ENCODE data around the gene KCNC3. TPM values are rescaled to one million over a fixed set of nuclear protein-coding genes. Genes with fewer than 3 reads are reported as not detected.

Gene KCNC3
- total RNA-seq, 1 donor from 2014 or later = 12.8 TPM

- Histone ChIP-seq H3K27me3 (no peaks in the 10 kb centered on the region), H3K27ac (no peak overlapping the region), H3K36me3 (peaks cover 12% of the 10 kb centered on the region), H3K9me3 (no peaks in the 10 kb centered on the region), H3K4me3 (no peak overlapping the region), H3K4me1 (no peaks in the 10 kb centered on the region)
- TF ChIP-seq CTCF (IDR thresholded peaks at IDR 0.05) = no peak
- ATAC-seq = no peak
- intact Hi-C loops (cut with DNase I) = no loop called here
- DNase-seq = no peak
These were observed 53.4 kb downstream of the KCNC3 start for GRCh38 chr19:50275577-50276368.

DNA sequence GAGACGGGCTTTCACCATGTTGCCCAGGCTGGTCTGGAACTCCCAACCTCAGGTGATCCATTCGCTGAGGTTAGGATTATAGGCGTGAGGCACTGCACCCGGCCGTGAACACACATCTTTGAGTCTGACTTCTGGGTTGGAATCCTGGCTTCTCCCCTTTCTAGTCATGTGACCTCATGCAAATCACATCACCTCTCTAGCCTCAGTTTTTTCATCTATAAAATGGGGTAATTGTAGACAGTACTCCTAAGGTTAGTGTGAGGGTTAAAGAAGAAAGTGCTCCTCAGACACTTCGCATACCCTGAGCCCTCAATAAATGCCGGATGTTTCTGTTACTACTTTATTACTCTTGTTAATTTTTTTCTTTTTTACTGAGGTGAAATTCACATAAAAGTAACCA, 55.4 kb downstream of the KCNC3 start:
- no peak overlapping the region for H3K4me3 ChIP-seq

GRCh38 chr19:50272263-50272897, 56.8 kb downstream of the KCNC3 start:
- ATAC-seq (no peak), DNase-seq (no peak)
- intact Hi-C loops (cut with DNase I) = no loop called here
- H3K4me1 ChIP-seq = no peaks in the 10 kb centered on the region
- H3K36me3 ChIP-seq = peaks cover 18% of the 10 kb centered on the region
- no peaks in the 10 kb centered on the region for H3K27me3 ChIP-seq
- H3K27ac ChIP-seq = no peak overlapping the region
- H3K4me3 ChIP-seq = no peak overlapping the region
- TF ChIP-seq CTCF (IDR thresholded peaks at IDR 0.05) = no peak
- no peaks in the 10 kb centered on the region for H3K9me3 ChIP-seq

More for the DNA sequence above, 55.4 kb downstream of the KCNC3 start:
- no peaks in the 10 kb centered on the region for H3K27me3 ChIP-seq
- H3K27ac ChIP-seq = no peak overlapping the region
- no peak for DNase-seq
- no peaks in the 10 kb centered on the region for H3K9me3 ChIP-seq
- H3K36me3 ChIP-seq = peaks cover 12% of the 10 kb centered on the region
- intact Hi-C loops (cut with DNase I) = no loop called here
- no peaks in the 10 kb centered on the region for H3K4me1 ChIP-seq
- ATAC-seq = no peak
- no peak for TF ChIP-seq CTCF (IDR thresholded peaks at IDR 0.05)

DNA sequence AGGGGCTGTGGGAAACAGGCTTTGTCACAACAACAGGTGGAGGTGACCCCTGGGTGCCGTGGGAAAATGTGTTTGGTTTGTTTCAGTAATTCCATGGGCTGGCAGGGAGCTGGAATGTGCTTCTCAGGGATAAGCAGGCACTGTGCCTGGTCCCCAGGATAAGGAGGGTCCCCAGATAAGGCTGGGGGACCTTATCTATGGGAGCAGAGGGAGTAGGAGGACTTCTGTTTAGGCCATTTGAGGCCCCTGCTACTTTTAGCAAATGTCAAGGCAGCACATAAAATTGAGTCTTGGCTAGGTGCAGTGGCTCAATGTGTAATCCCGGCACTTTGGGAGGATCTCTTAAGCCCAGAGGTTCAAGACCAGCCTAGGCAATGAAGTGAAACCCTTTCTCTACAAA, 59.5 kb downstream of the KCNC3 start:
- no peaks in the 10 kb centered on the region for H3K27me3 ChIP-seq
- no peak for TF ChIP-seq CTCF (IDR thresholded peaks at IDR 0.05)
- no peak for ATAC-seq
- H3K9me3 ChIP-seq = no peaks in the 10 kb centered on the region
- H3K36me3 ChIP-seq = peaks cover 18% of the 10 kb centered on the region
- H3K4me1 ChIP-seq = no peaks in the 10 kb centered on the region
- no peak for DNase-seq
- no peak overlapping the region for H3K4me3 ChIP-seq
- H3K27ac ChIP-seq = no peak overlapping the region
- intact Hi-C loops (cut with DNase I) = no loop called here

GRCh38 chr19:50268501-50268900, 60.7 kb downstream of the KCNC3 start:
- no peak overlapping the region for H3K4me3 ChIP-seq
- no peak for TF ChIP-seq CTCF (IDR thresholded peaks at IDR 0.05)
- ATAC-seq (no peak), DNase-seq (no peak)
- no peaks in the 10 kb centered on the region for H3K9me3 ChIP-seq
- no peaks in the 10 kb centered on the region for H3K27me3 ChIP-seq
- peaks cover 18% of the 10 kb centered on the region for H3K36me3 ChIP-seq
- intact Hi-C loops (cut with DNase I) = no loop called here
- H3K27ac ChIP-seq = no peak overlapping the region
- no peaks in the 10 kb centered on the region for H3K4me1 ChIP-seq

Measured in upper lobe of right lung (tissue), 1 donor.